Esophagus (tissue), 2 donors: ENCODE results near the gene SEC14L6. TPM values are rescaled to one million over a fixed set of nuclear protein-coding genes. Genes with fewer than 3 reads are reported as not detected.

Experiments used
- H3K27ac ChIP-seq, 2 donors: one replicate each; pipeline ENCODE4 v1.5.1; 2013; ENCODE audit warnings: low read depth in 2 of 2, mild to moderate bottlenecking in 2 of 2, inconsistent platforms in 1 of 2, low read length in 1 of 2, moderate library complexity in 1 of 2
- H3K27me3 ChIP-seq, 2 donors: one replicate each; pipeline ENCODE4 v1.6.1; 2013; ENCODE audit warnings: low read length in 2 of 2, control low read depth in 1 of 2, mild to moderate bottlenecking in 1 of 2; ENCODE audit not compliant: insufficient read depth in 2 of 2, control insufficient read depth in 1 of 2
- H3K36me3 ChIP-seq, 2 donors: one replicate each; pipeline ENCODE4 v1.6.1; 2013; ENCODE audit warnings: low read length in 1 of 2; ENCODE audit not compliant: control insufficient read depth in 2 of 2, insufficient read depth in 2 of 2
- H3K4me1 ChIP-seq, 2 donors: one replicate each; pipeline ENCODE4 v1.6.1; 2013; ENCODE audit warnings: low read length in 1 of 2; ENCODE audit not compliant: control insufficient read depth in 2 of 2, insufficient read depth in 2 of 2
- H3K4me3 ChIP-seq, 2 donors: one replicate each; pipeline ENCODE4 v1.5.1; 2013; ENCODE audit warnings: low read length in 2 of 2, mild to moderate bottlenecking in 2 of 2, low read depth in 1 of 2, moderate library complexity in 1 of 2
- H3K9me3 ChIP-seq, 2 donors: one replicate each; pipeline ENCODE4 v1.6.1; 2013; ENCODE audit warnings: mild to moderate bottlenecking in 2 of 2, low read depth in 1 of 2, low read length in 1 of 2, moderate library complexity in 1 of 2; ENCODE audit not compliant: control insufficient read depth in 2 of 2, insufficient read depth in 1 of 2
- WGBS, 2 donors: extraction: QIAGEN DNeasy Blood & Tissue Kit; methylation state at CpG; one replicate each; pipeline ENCODE4 v1.1.7; 2013; 5-methylcytosine and 5-hydroxymethylcytosine counted together
- polyA plus RNA-seq, 2 donors: library from polyadenylated mRNA; stranded (reverse); fragments of 200-250 nt; gene quantifications; one replicate each; pipeline ENCODE4 v1.2.3, GENCODE V29; 2013
- donor health status: healthy with polysubstance abuse.
- donor health status: Bipolar disorder and iron deficiency.

Gene SEC14L6
- polyA plus RNA-seq, 2 donors: 0.07 TPM; not detected in 1

DNA sequence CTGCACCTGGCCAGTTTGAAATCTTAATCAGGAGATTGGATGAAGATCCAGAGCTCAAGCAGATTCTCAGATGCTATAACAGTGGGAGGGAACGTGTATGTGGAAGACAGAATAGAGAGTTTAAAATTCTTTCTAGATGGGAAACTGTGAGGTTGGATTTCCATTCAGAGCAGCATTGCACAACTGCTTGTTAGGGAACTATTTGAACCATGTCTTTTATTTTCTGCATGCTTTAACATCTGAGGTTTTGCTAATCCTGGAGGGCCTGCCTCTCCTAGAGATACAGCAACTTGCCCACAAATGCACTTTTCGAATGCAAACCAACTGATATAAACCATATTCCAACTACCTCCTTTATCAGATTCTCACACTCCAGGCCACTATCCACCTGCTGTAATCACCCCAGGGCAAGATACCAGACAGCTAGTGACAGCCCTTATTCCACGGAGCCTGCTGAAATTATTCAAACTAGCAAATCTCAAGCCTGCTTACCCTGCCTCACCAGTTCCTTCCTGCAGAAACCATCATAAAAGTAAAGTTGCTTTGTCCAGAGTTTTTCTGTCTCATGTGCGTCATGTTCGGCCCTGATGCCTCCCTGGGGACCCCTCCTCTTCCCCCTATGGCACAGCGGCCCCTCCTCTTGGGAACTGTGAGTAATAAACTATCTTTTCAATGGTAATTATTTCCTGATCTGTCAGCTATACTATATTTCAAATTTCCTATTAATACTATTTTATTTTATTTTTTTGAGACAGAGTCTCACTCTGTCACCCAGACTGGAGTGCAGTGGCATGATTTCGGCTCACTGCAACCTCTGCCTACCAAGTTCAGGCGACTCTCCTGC lies 22.7 kb downstream of the SEC14L6 start:
- Histone ChIP-seq H3K27ac (no peak overlapping the region), H3K4me3 (no peak overlapping the region), H3K4me1 (no peaks in the 10 kb centered on the region), H3K27me3 (peaks cover 0 to 2% of the 10 kb centered on the region in 2 donors), H3K36me3 (no peaks in the 10 kb centered on the region), H3K9me3 (no peaks in the 10 kb centered on the region)
- WGBS, 2 donors: 74 to 80% methylated on average over 8 of the region's 8 CpGs

DNA sequence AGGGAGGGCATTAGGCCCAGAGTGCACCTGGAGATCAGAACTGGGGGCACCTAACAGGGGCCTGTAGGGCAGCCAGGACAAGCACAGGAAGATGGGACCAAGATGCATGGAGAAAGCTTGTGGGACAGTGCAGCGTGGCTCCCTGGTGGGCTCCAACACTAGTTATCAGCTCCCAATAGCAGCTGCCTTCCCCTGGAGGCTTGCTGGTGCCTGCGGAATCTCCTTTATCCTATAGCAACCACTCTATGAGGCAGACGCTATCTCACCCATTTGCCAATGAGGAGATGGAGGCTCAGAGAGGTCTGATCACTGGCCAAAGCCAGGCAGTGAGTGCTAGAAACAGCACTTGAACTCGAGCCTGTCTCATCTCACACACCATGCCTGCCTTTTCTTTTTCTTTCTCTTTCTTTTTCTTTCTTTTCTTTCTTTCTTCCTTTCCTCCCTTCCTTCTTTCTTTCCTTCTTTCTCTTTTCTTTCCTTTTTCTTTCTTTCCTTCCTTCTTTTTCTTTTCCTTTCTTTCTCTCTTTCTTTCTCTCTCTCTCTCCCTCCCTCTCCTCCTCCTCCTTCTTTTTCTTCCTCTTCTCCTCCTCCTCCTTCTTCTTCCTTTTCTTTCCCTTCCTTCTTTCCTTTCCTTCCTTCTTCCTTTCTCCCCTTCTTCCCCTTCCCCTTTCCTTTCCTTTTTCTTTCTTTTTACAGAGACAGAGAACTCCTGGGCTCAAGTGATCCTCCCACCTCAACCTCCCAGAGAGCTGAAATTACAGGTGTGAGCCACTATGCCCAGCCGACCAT lies 25.0 kb downstream of the SEC14L6 start:
- H3K27me3 ChIP-seq: peaks cover 0 to 2% of the 10 kb centered on the region in 2 donors
- no peak overlapping the region for H3K4me3 ChIP-seq
- no peak overlapping the region for H3K27ac ChIP-seq
- no peaks in the 10 kb centered on the region for H3K9me3 ChIP-seq
- H3K36me3 ChIP-seq: no peaks in the 10 kb centered on the region
- H3K4me1 ChIP-seq: no peaks in the 10 kb centered on the region
- 76 to 79% methylated on average over 5 of the region's 5 CpGs for WGBS, 2 donors

DNA sequence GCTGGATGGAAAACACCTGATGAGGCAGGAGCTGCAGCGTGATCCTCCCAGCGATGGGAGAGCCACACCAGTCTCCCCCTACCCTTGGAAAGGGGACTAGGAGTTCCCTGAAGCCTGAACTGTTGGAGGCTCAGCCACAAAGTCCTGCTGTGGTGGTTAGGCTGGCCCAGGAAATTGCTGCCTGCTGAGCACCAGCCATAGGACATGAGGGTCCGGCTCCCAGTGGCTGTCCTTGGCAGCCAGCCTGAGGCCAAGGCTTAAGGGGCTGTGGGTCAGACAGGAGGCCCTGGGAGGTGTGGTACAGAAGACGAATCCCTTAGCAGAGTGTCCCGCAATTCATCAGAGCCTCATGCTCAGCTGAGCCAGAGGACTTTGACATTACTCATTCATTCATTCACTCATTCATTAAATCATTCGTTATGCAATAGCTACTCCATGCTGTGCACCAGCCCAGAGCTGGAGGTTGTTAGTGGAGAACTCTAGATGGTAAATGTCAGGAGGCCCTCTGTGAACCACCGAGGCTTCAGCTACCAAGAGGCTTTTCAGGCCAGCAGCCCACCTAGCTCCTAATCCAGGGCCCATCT lies 26.6 kb downstream of the SEC14L6 start:
- H3K27ac ChIP-seq: no peak overlapping the region
- H3K9me3 ChIP-seq: no peaks in the 10 kb centered on the region
- H3K27me3 ChIP-seq: peaks cover 0 to 2% of the 10 kb centered on the region in 2 donors
- no peaks in the 10 kb centered on the region for H3K36me3 ChIP-seq
- no peak overlapping the region for H3K4me3 ChIP-seq
- H3K4me1 ChIP-seq: no peaks in the 10 kb centered on the region
- 85 to 87% methylated on average over 7 of the region's 7 CpGs for WGBS, 2 donors

GRCh38 chr22:30516731-30517130 lies 29.8 kb downstream of the SEC14L6 start:
- 86 to 87% methylated on average over 5 of the region's 5 CpGs for WGBS, 2 donors
- Histone ChIP-seq H3K4me1 (no peaks in the 10 kb centered on the region), H3K27me3 (no peaks in the 10 kb centered on the region), H3K9me3 (peaks cover 0 to 2% of the 10 kb centered on the region in 2 donors), H3K27ac (no peak overlapping the region), H3K4me3 (no peak overlapping the region), H3K36me3 (no peaks in the 10 kb centered on the region)

- no peak overlapping the region for H3K4me3 ChIP-seq
- H3K27me3 ChIP-seq: no peaks in the 10 kb centered on the region
- H3K27ac ChIP-seq: no peak overlapping the region
- no peaks in the 10 kb centered on the region for H3K4me1 ChIP-seq
- peaks cover 0 to 2% of the 10 kb centered on the region in 2 donors for H3K9me3 ChIP-seq
- 86 to 91% methylated on average over 6 of the region's 6 CpGs for WGBS, 2 donors
- H3K36me3 ChIP-seq: no peaks in the 10 kb centered on the region
Observed at GRCh38 chr22:30516273-30516672, 30.3 kb downstream of the SEC14L6 start.

GRCh38 chr22:30514252-30514651 lies 32.3 kb downstream of the SEC14L6 start:
- no peaks in the 10 kb centered on the region for H3K4me1 ChIP-seq
- WGBS, 2 donors: 59 to 65% methylated on average over 4 of the region's 4 CpGs

DNA sequence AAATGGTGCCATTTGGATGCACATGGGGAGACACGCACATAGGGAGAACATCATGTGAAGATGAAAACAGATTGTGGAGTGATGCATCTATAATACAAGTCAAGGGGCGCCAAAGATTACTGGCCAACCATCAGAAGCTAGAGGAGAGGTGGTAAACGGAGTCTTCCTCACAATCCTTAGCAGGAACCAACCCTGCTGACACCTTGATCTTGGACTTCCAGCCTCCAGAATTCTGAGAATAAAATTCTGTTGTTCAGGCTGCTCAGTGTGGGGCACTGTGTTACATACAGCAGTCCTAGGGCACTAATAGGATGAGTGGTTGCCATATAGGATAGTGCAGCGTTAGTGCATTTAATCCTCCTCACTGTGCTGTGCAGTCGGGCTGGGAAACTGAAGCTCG lies 33.1 kb downstream of the SEC14L6 start:
- 88 to 92% methylated on average over 6 of the region's 6 CpGs for WGBS, 2 donors
- Histone ChIP-seq H3K4me3 (no peak overlapping the region), H3K27me3 (no peaks in the 10 kb centered on the region), H3K9me3 (peaks cover 0 to 2% of the 10 kb centered on the region in 2 donors), H3K4me1 (no peaks in the 10 kb centered on the region), H3K27ac (no peak overlapping the region), H3K36me3 (no peaks in the 10 kb centered on the region)

More at GRCh38 chr22:30514252-30514651, 32.3 kb downstream of the SEC14L6 start:
- no peaks in the 10 kb centered on the region for H3K27me3 ChIP-seq
- H3K27ac ChIP-seq: no peak overlapping the region
- no peak overlapping the region for H3K4me3 ChIP-seq
- no peaks in the 10 kb centered on the region for H3K36me3 ChIP-seq
- peaks cover 0 to 2% of the 10 kb centered on the region in 2 donors for H3K9me3 ChIP-seq

DNA sequence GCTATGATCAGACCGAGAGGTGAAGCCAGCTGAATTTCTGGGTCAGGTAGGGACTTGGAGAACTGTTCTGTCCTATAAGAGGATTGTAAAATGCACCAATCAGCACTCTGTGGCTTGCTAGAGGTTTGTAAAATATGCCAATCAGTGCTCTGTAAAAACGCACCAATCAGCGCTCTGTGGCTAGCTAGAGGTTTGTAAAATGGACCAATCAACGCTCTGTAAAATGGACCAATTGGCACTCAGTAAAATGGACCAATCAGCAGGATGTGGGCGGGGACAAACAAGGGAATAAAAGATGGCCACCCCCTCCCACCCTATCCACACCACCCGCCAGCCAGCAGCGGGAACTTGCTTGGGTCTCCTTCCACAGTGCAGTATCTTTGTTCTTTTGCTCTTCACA lies 34.6 kb downstream of the SEC14L6 start:
- Histone ChIP-seq H3K27me3 (no peaks in the 10 kb centered on the region), H3K27ac (no peak overlapping the region), H3K4me3 (no peak overlapping the region), H3K9me3 (peaks cover 0 to 2% of the 10 kb centered on the region in 2 donors), H3K4me1 (no peaks in the 10 kb centered on the region), H3K36me3 (no peaks in the 10 kb centered on the region)
- WGBS, 2 donors: 92 to 96% methylated on average over 7 of the region's 7 CpGs

DNA sequence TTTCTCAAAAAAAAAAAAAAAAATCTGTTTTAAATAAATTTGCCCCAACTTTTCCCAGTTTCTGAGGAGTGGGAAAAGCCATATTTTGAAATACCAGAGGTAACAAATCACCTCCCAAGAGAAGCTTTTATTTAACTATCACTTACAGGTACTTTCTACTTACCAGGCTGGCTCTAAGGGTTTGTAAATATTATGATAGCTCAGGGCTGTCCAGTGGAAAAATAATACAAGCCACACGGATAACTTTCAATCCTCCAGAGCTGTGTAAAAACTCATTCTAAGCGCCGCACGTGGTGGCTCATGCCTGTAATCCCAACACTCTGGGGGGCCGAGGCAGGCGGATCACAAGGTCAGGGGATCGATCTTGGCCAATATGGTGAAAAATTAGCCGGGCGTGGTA lies 35.4 kb downstream of the SEC14L6 start:
- peaks cover 0 to 2% of the 10 kb centered on the region in 2 donors for H3K9me3 ChIP-seq
- H3K36me3 ChIP-seq: no peaks in the 10 kb centered on the region
- no peak overlapping the region for H3K27ac ChIP-seq
- H3K27me3 ChIP-seq: no peaks in the 10 kb centered on the region
- no peak overlapping the region for H3K4me3 ChIP-seq
- WGBS, 2 donors: 78 to 81% methylated on average over 9 of the region's 9 CpGs
- peaks cover 0 to 2% of the 10 kb centered on the region in 2 donors for H3K4me1 ChIP-seq
